ENCODE measurements around the gene PHC2.

PHC2 gene

GRCh38 chr1:33393991-33394390, 36.9 kb downstream of the PHC2 start:
- DNase-seq (ENCODE audit: low spot score), result no peak

DNA sequence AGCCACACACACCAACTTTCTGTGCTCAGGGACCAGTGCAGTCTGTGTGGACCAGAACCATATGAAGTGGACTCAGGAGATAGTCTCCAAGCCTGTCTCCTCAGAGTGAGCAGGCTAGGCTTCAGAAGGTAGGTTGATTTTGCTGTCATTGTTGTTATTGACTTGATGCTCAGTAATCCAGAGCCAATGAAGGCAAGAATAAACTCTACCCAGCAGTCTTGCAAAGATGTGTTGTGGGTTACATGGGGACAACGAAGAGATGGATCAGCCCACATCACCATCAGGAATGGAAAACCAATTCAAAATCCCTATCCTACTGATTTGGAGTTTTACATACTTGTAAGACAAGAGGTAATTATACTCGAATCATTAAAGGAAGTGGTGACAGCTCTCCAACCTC, 37.4 kb downstream of the PHC2 start:
- DNase-seq (ENCODE audit: low spot score), result no peak
- TF ChIP-seq, protein P1, sequence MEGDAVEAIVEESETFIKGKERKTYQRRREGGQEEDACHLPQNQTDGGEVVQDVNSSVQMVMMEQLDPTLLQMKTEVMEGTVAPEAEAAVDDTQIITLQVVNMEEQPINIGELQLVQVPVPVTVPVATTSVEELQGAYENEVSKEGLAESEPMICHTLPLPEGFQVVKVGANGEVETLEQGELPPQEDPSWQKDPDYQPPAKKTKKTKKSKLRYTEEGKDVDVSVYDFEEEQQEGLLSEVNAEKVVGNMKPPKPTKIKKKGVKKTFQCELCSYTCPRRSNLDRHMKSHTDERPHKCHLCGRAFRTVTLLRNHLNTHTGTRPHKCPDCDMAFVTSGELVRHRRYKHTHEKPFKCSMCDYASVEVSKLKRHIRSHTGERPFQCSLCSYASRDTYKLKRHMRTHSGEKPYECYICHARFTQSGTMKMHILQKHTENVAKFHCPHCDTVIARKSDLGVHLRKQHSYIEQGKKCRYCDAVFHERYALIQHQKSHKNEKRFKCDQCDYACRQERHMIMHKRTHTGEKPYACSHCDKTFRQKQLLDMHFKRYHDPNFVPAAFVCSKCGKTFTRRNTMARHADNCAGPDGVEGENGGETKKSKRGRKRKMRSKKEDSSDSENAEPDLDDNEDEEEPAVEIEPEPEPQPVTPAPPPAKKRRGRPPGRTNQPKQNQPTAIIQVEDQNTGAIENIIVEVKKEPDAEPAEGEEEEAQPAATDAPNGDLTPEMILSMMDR (IDR thresholded peaks at IDR 0.05; ENCODE audit: extremely low read depth, missing control alignments), result no peak

More at GRCh38 chr1:33393991-33394390, 36.9 kb downstream of the PHC2 start:
- TF ChIP-seq, protein P1 (IDR thresholded peaks at IDR 0.05; ENCODE audit: extremely low read depth, missing control alignments), result no peak

DNA sequence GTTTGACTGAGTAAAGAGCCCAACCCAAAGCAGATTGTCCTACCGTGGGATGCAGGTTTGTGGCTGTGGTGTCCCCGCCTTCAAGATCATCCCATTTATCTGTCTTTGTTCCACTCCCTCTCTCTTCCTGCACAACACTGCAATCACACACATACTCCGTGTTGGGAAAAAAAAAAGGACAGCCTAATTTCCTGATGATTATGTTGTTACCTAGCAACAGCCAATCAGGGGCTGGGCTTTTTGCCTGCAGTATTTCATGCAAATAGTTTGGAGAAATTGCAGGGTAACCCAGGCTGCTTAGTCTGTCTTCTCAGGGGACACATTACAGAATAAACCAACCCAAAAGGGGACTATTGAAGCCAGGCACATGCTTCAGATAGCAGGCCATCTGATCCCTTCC, 38.3 kb downstream of the PHC2 start:
- TF ChIP-seq, protein P1 (IDR thresholded peaks at IDR 0.05; ENCODE audit: extremely low read depth, missing control alignments), result no peak
- DNase-seq (ENCODE audit: low spot score), result no peak

DNA sequence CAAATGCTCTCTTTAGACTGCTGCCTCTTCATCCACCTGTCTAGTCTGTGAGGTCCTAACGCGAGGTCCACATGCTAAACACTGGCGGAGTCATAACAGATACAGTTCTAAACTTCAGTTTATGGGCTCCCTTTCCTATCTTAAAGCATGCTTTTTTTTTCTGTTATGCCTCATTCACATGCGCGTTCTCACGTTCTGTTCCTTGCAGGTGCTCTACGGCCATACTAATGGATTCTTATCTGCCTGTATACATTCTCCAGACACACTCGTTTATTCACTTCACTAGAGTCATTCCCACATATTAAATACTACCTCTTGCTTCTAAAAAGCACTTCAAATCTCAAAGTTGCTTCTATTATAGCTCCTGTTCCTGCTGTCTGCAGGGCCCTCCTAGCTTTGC, 38.7 kb downstream of the PHC2 start:
- TF ChIP-seq, protein P1 (IDR thresholded peaks at IDR 0.05; ENCODE audit: extremely low read depth, missing control alignments), result no peak

DNA sequence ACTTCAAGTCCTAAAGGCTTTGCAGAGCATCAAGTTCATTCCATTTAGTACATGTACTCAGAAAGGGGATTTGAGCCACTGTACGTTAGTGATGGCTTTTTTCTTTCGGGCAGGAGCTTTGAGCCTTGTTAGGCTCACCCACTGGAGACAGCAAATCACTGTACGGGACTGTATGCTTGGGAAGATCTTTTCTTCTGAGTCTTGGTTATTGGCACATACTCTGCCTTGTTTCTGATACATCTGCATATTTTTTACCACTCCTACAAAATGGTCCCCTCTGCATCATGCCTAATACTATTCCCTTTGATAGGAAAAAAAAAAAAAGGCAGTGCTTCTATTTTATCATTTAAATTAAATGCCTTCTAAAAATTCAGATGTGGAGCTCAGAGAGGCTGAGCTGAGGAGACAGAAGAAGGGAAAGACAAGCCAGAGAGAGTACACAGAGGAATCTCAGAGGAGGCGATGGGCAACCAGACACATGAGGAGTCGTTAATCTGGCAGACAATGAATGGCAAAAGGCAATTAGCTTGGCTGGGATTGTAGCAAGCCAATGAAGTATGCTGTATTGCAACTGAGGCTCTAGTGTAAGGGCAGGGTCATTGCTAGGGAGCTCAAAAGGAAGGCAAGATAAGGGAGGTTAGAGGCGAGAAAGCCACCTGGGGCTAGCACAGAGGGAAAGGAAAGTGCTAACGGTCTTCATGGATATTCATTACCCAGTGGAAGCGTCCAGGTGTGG, 39.4 kb downstream of the PHC2 start:
- DNase-seq (ENCODE audit: low spot score), result no peak
- TF ChIP-seq, protein P1 (IDR thresholded peaks at IDR 0.05; ENCODE audit: extremely low read depth, missing control alignments), result no peak

More for the DNA sequence above, 38.7 kb downstream of the PHC2 start:
- DNase-seq (ENCODE audit: low spot score), result no peak

DNA sequence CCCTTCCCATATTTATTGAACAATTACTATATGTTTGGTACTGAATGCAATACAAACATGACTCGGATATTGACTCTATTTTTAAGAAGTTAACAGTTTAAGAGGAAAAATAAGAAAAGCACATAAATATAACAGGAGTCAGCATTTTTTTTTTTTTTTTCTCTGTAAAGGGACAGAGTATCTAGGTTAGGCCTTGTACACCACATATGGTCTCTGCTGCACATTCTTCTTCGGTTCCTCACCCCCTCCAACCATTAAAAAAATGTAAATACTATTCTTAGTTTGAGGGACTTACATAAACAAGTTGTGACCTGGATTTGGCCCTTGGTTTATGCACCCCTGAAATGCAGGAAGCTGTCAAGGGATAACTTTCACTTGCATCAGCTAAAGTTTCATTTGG, 40.4 kb downstream of the PHC2 start:
- DNase-seq (ENCODE audit: low spot score), result no peak
- TF ChIP-seq, protein P1 (IDR thresholded peaks at IDR 0.05; ENCODE audit: extremely low read depth, missing control alignments), result no peak

- DNase-seq (ENCODE audit: low spot score), result peak; percentile 1
- TF ChIP-seq, protein P1 (IDR thresholded peaks at IDR 0.05; ENCODE audit: extremely low read depth, missing control alignments), result no peak
Observed at GRCh38 chr1:33388805-33389771, 41.8 kb downstream of the PHC2 start.

All from GM20000 (cell line).